ENCODE results near the gene ZNF331.

GRCh38 chr19:53580871-53581835 is 43.2 kb downstream of the ZNF331 start:
- TF ChIP-seq CTCF (conservative IDR thresholded peaks at IDR 0.05; ENCODE audit: low read depth, low read length) (no peak), EZH2phosphoT487 (IDR thresholded peaks at IDR 0.05; ENCODE audit: borderline replicate concordance, low read length) (no peak), EZH2 (IDR thresholded peaks at IDR 0.05; ENCODE audit: low read length, unreplicated experiment) (no peak)
